ENCODE data around the gene MBD6. TPM values are rescaled to one million over a fixed set of nuclear protein-coding genes. Genes with fewer than 3 reads are reported as not detected.

The MBD6 gene
- total RNA-seq, 4 donors from 2014 or later: 23.0 to 49.2 (median 40.9) TPM

- DNase-seq (ENCODE audit: low spot score in 2 of 2): no peak
- TF ChIP-seq EP300 (IDR thresholded peaks at IDR 0.05) (no peak), CTCF (IDR thresholded peaks at IDR 0.05) (no peak), POLR2A (IDR thresholded peaks at IDR 0.05) (no peak)
- 7 to 12% methylated on average over 50 to 72 of the region's 84 CpGs for WGBS, 2 donors
- Histone ChIP-seq H3K27ac (no peak overlapping the region), H3K27me3 (peaks cover 3 to 66% of the 10 kb centered on the region in 2 donors), H3K9me3 (no peaks in the 10 kb centered on the region), H3K36me3 (peaks cover 0 to 3% (median 0%) of the 10 kb centered on the region in 3 donors), H3K4me1 (peaks cover 0 to 17% (median 14%) of the 10 kb centered on the region in 4 donors), H3K4me3 (peak overlapping the region; percentile 4 to 51 (median 40))
Measured at GRCh38 chr12:57475271-57476161, 47.1 kb upstream of the MBD6 start.

GRCh38 chr12:57476162-57476992 lies 46.2 kb upstream of the MBD6 start:
- 21 to 22% methylated on average over 28 to 29 of the region's 29 CpGs for WGBS, 2 donors
- peak overlapping the region; percentile 4 to 51 (median 40) for H3K4me3 ChIP-seq
- DNase-seq (ENCODE audit: low spot score in 2 of 2): no peak
- peaks cover 3 to 62% of the 10 kb centered on the region in 2 donors for H3K27me3 ChIP-seq
- no peaks in the 10 kb centered on the region for H3K9me3 ChIP-seq
- H3K4me1 ChIP-seq: peaks cover 0 to 17% (median 14%) of the 10 kb centered on the region in 4 donors
- H3K27ac ChIP-seq: peak overlapping the region in 1 of 4 donors; percentile 85
- TF ChIP-seq EP300 (IDR thresholded peaks at IDR 0.05): no peak
- TF ChIP-seq CTCF (IDR thresholded peaks at IDR 0.05): peak in 2 of 5 experiments; percentile 7 to 26
- no peaks in the 10 kb centered on the region for H3K36me3 ChIP-seq

- H3K27me3 ChIP-seq: peaks cover 3 to 62% of the 10 kb centered on the region in 2 donors
- peak overlapping the region; percentile 2 to 51 (median 26) for H3K4me3 ChIP-seq
- TF ChIP-seq CTCF (IDR thresholded peaks at IDR 0.05) (no peak), POLR2A (IDR thresholded peaks at IDR 0.05) (no peak), EP300 (IDR thresholded peaks at IDR 0.05) (no peak)
- no peaks in the 10 kb centered on the region for H3K9me3 ChIP-seq
- H3K4me1 ChIP-seq: peaks cover 0 to 17% (median 14%) of the 10 kb centered on the region in 4 donors
- H3K27ac ChIP-seq: peak overlapping the region in 3 of 4 donors; percentile 1 to 85 (median 63)
- 74 to 85% methylated on average over 15 of the region's 15 CpGs for WGBS, 2 donors
- H3K36me3 ChIP-seq: no peaks in the 10 kb centered on the region
- no peak for DNase-seq (ENCODE audit: low spot score in 2 of 2)
Measured at GRCh38 chr12:57476993-57477709, 45.5 kb upstream of the MBD6 start.

GRCh38 chr12:57477710-57478681 lies 44.6 kb upstream of the MBD6 start:
- Histone ChIP-seq H3K9me3 (no peaks in the 10 kb centered on the region), H3K4me1 (peaks cover 0 to 17% (median 14%) of the 10 kb centered on the region in 4 donors), H3K27me3 (peaks cover 3 to 55% of the 10 kb centered on the region in 2 donors), H3K36me3 (no peaks in the 10 kb centered on the region), H3K27ac (peak overlapping the region in 3 of 4 donors; percentile 50 to 85 (median 63)), H3K4me3 (peak overlapping the region; percentile 2 to 51 (median 26))
- TF ChIP-seq CTCF (IDR thresholded peaks at IDR 0.05) (no peak), EP300 (IDR thresholded peaks at IDR 0.05) (no peak), POLR2A (IDR thresholded peaks at IDR 0.05) (no peak)
- WGBS, 2 donors: 54 to 59% methylated on average over 11 to 12 of the region's 12 CpGs
- no peak for DNase-seq (ENCODE audit: low spot score in 2 of 2)
